Measurements from ENCODE around the gene TNFRSF1B.

TNFRSF1B gene

DNA sequence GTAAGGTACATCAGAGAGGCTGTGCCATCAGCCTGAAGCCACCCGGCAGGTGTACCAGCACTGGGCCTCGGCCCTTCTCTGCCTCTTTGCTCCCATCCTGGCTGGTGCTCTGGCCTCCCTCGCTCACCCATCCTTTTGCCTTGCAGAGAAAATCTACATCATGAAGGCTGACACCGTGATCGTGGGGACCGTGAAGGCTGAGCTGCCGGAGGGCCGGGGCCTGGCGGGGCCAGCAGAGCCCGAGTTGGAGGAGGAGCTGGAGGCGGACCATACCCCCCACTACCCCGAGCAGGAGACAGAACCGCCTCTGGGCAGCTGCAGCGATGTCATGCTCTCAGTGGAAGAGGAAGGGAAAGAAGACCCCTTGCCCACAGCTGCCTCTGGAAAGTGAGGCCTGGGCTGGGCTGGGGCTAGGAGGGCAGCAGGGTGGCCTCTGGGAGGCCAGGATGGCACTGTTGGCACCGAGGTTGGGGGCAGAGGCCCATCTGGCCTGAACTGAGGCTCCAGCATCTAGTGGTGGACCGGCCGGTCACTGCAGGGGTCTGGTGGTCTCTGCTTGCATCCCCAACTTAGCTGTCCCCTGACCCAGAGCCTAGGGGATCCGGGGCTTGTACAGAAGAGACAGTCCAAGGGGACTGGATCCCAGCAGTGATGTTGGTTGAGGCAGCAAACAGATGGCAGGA, 24.5 kb upstream of the TNFRSF1B start:
- no peak for DNase-seq (ENCODE audit: low read depth in 2 of 2)

DNA sequence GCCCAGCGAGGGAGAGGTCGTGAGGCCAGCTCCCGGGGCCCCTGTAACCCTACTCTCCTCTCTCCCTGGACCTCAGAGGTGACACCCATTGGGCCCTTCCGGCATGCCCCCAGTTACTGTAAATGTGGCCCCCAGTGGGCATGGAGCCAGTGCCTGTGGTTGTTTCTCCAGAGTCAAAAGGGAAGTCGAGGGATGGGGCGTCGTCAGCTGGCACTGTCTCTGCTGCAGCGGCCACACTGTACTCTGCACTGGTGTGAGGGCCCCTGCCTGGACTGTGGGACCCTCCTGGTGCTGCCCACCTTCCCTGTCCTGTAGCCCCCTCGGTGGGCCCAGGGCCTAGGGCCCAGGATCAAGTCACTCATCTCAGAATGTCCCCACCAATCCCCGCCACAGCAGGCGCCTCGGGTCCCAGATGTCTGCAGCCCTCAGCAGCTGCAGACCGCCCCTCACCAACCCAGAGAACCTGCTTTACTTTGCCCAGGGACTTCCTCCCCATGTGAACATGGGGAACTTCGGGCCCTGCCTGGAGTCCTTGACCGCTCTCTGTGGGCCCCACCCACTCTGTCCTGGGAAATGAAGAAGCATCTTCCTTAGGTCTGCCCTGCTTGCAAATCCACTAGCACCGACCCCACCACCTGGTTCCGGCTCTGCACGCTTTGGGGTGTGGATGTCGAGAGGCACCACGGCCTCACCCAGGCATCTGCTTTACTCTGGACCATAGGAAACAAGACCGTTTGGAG, 23.7 kb upstream of the TNFRSF1B start:
- no peak for DNase-seq (ENCODE audit: low read depth in 2 of 2)

DNA sequence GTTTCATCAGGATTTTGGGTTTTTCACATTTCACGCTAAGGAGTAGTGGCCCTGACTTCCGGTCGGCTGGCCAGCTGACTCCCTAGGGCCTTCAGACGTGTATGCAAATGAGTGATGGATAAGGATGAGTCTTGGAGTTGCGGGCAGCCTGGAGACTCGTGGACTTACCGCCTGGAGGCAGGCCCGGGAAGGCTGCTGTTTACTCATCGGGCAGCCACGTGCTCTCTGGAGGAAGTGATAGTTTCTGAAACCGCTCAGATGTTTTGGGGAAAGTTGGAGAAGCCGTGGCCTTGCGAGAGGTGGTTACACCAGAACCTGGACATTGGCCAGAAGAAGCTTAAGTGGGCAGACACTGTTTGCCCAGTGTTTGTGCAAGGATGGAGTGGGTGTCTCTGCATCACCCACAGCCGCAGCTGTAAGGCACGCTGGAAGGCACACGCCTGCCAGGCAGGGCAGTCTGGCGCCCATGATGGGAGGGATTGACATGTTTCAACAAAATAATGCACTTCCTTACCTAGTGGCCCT, 23.1 kb upstream of the TNFRSF1B start:
- DNase-seq (ENCODE audit: low read depth in 2 of 2) = no peak

DNA sequence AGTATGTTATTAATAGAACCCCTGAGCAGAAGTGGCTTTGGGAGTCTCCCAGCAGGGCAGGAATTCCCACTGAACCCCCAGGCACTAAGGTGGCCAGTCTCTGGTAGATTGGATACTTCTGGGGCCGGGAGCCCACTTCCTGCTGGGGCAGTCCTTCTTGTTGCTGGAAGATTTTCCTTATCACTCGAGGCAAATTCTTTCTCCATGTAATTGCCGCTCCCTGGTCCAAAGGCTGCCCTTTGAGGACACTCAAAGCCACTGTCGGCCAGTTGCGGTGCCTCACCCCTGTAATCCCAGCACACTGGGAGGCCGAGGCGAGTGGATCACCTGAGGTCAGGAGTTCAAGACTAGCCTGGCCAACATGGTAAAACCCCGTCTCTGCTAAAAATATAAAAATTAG, 22.6 kb upstream of the TNFRSF1B start:
- no peak for DNase-seq (ENCODE audit: low read depth in 2 of 2)

DNA sequence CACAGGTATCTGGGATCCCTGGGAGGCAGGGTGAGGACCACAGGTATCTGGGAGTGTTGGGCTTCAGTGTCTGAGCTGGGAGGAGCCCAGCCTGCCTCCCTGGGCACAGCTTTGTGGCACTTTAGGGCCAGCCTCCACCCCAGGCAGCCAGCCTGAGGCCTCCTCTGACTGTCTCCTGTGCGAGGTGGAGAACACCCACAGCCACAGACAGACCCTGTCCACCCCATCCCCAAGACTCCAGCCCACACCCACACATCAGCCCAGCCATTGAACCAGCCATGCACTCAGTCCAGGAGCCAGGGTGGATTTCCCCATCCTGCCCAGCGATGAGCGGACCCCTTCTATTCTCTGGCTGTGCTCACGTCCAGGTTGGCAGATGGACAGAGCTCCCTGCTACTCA, 21.8 kb upstream of the TNFRSF1B start:
- no peak for DNase-seq (ENCODE audit: low read depth in 2 of 2)

DNA sequence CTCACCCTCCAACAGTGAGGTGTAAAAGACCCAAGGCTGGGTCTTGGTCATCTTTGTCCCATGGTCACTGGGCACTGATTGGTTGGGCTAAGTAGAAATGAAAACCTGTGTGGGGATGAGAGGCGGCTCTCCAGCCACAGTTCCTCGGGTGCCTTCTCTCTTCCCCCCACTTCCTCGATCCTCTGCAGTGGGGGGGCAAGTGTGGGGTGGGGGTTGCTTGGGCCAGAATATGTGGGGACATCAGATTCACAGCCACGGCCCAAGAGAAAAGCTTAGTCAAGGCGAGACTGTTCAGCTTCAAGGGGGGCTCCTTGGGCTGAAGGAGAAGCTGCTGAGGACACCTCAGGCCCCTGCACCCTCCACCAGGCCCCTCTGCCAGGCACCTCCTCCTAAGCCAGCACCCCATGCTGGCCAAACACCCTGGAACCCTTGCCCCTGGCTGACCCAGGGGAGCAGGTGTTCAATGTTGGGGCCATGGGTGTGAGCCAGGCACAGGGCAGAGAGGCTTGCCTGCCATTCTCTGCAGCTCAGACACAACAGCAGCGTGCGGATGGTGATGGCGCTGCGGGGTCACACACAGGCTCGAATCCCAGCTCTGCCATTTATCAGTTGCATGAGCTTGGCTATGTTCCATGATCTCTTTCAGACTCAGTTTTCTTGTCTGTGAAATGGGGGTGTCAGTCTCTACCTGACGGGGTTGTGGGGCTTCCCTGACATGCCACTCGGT, 21.0 kb upstream of the TNFRSF1B start:
- no peak for DNase-seq (ENCODE audit: low read depth in 2 of 2)

DNA sequence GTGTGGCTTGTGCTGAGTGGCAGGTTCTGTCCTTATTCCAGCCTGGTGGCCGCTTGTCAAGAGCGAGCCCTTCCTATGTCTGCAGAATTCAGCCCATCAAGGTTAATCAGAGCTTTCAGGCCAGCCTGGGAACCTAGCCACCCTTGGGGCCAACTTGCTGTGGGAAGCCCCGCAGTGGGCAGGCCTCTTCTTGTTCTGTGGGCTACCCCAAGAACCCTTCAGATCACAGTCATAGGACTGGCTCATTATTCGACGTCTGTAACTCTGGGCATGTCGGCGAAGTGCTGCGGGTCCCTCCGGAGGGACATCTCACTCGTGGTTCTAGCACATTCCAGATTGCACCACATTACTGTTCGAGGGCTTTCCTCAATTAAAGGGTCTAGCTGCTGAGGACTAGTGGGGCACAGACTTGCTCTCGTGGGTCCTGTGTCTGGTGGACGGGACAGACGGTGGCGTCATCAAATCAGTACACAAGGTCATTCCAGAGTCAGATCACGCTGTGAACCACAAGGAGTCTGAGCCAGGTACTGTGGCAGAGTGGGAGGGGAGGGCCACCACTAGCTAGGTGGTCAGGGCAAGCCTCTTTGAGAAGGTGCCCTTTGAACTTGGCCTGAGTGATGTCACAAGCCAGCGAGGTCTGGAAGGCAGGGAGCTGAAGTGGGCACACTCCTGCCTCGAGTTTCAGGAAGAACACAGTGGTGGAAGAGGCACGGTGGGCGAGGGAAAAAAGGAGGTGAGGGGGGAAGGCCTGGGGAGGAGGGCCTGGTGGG, 20.3 kb upstream of the TNFRSF1B start:
- no peak for DNase-seq (ENCODE audit: low read depth in 2 of 2)

DNA sequence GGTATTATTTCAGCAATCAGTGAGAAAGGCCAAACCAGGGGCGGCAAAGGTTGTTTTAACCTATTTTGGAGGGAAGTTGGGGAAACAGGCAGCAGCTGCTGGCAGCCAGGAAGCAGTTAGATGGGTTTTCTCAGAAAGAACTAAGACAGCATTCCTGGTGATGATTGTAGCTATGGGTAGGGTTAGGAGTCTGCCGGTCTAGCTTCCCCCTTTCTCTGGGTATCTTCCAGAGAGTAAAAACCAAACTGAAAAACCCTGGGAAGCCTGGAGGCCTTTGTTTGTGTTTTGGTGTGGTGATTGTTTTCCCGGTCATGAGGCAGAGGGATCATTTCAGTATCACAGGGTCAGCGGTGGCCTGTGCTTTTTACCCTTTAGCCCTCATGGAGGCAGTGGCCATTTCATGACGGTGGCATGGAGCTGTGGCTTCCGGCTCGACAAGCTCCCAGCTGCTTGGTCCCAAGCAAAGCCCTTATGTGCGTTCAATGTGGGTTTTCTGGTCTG, 19.5 kb upstream of the TNFRSF1B start:
- no peak for DNase-seq (ENCODE audit: low read depth in 2 of 2)

DNA sequence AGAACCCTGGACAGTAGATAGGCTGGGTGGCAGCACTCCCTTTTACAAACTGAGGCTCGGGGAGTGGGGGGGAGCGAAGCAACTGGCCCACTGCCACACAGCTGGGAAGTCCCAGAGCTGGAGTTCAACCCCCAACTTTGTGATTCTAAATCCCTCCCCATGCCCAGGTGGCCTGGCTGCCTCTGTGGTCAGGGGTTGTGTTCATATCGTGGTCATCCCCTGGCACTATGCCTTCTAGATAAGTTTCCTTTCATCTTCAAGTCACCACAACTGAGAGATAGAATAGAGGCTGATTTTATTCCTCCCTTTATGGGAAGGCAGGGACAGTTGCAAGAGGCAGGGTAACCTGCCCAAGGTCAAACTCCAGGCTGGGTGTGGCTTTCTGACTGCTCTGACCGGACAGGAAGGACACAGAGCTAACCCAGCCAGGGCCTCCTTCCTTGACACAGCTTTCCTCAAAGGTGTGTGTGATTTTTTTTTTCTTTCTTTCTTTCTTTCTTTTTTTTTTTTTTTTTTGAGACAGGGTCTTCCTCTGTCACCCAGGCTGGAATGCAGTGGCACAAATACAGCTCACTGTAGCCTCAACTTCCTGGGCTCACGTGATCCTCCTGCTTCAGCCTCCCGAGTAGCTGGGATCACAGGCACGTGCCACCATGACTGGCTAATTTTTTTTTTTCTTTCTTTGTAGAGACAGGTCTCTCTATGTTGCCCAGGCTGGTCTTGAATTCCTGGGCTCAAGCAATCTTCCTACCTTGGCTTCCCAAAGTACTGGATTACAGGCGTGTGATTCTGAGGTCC, 18.4 kb upstream of the TNFRSF1B start:
- DNase-seq (ENCODE audit: low read depth in 2 of 2) = no peak

DNA sequence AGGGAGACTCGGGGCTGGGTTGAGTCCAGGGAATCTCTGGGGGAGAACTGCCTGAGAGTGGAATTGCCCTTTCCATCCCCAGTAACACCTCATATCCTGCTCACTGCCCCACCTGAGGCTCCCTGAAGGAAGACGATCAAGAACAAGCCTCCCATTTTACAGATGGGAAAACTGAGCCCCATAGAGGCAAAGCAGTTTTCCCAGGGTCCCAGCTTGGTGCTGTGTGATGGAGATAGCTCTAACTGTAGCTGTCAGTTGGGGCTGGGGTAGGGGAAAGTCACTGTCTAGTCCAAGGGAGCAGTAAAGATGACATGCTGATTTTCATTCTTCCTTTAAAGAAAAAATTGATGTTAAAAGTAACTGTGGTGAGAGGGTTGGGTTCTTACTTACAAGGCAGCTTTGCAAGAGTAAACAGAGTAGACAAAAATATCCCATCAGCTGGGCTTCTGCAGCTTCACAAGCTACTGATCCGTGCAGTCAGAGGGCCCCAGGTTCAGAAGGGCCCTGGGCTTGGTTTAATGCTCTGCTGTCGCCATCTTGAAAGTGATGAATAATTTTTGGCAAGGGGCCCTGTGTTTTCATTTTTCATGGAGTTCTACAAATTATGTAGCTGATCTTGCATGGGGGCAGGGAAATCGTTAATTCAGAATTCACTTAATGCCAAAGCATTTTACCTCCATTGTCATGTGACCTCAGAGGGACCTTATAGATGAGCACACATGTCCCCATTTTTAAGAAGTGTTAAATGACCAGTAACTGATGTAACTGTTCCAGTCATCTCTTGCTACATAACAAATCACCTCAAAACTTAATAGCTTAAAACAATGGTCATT, 17.6 kb upstream of the TNFRSF1B start:
- DNase-seq (ENCODE audit: low read depth in 2 of 2) = no peak

DNA sequence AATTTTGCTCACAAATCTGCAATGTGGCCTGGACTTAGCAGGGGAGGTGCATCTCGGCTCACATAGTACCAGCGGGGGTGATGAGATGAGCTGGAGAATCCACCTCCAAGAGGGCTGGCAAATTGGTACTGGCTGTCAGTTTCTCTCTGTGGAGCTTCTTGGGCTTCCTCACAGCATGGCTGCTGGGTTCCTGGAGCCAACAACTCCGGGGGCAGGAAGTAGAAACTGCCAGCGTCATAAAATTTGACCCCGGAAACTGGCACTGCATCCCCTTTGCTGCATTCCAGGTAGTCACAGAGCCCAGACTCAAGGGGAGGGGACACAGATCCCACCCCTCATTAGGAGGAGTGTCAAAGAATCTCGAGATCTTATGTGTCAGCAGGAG, 17.0 kb upstream of the TNFRSF1B start:
- no peak for DNase-seq (ENCODE audit: low read depth in 2 of 2)

DNA sequence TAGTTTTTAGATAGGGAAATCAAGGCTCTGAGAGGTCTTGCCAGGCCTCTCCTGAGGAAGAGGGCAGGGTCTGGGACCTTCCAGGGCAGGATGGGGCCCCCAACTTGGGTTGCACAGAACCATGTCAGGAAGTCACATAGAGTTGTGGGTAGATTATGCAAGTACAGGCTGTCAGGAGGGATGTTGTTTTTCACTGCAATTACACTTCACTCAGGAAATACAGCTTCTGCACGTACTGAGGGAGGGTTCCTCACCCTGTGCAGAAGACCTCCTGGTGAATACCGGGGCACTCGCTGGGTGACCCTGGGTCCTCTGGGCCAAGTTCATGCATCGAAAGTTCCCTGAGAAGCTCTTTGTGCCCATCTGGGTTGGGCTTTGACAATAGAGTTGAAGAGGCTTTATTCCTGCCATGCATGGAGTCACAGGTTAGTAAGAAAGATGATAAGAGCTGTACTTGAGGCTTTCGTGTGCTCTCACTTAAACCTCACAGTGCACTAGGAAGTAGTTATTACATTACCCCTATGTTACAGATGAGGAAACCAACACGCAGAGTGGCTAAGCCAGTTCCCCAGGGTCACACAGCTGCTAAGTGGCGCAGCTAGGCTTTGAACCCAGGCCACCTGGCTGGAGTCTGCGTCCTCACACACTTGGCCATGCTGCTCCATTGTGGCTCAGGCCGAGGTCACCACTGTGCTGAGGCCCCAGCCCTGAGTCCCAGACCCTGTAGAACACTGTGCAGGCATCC, 16.2 kb upstream of the TNFRSF1B start:
- DNase-seq (ENCODE audit: low read depth in 2 of 2) = no peak

DNA sequence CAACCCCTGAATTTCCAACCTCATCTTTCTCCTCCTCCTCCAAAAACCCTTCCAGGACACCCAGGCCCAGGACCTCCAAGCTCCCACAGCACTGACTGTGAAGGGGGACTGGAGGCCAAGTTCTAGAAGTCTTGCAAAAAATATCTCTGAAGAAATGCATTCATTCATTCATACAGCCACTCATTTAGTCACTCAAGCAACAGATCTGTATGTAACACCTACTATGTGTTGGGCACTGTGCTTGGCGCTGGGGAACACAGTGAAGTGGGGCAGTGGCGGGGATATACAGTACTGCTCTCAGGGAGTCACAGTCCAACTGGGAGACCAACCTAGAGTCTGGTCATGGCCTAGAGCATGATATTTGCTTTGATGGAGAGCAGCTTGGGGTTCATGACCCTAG, 15.3 kb upstream of the TNFRSF1B start:
- no peak for DNase-seq (ENCODE audit: low read depth in 2 of 2)

DNA sequence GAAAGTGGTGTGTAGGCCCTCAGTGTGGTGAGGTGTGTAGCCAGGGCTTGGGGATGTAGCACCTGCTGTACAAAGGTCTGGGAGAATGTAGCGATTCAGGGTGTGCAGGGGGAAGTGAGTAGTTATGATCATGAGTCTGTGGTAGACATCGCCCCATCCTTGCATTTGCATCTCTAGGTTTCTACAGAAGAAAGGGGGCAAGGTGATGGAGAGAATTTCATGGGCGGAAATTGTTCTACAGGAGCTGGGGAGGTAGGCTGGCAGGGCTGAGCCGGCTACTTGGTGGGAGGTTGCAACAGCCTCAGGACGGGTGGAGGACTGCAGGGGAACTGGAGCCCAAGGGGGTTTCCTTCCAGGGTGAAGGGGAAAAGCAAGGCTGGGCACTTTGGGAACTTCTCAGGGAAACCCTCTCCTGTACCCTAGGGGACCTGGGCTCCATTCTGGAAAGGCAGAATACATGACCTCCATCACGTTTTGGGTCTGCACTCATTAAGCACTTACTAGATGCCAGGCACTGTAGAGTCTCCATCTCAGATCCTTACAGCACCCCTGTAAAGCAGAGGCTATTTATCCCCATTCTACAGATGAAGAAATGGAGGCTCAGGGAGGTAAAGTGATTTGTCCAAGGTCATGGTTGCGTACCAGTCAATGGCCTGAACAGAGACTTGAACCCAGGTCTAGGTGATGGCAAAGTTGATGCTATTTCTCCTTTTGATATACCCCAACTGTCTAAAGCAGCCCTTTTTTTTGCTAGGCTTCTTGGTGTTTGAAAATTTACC, 14.5 kb upstream of the TNFRSF1B start:
- DNase-seq (ENCODE audit: low read depth in 2 of 2) = no peak

DNA sequence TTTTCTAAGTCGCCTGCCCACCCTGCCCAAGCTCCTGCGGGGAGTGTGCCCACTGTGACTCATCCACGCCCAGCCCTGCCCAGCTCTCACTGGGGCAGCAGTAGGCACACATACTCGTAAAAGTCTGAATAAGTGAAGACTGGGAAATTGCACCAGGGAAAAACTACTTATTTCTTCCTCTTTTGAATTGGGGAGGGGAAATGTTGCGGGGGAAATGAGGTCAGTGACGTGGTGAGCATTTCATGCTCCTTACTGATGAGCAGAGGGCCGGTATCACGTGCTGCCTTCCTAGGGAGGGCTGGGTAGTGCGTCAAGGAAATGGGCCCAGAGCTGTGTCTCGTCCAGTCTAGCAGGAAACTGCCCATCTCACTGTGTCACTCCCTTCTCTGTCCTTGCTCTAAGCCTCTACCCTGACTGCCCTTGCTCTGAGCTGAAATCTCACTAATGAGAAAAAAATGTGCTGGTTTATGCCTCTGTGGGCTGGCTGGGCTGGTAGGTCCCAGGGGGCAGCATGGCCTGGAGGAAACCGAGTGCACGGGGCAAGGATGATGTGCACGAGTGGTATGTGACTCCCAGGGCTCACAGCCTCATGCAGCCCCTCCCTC, 13.5 kb upstream of the TNFRSF1B start:
- DNase-seq (ENCODE audit: low read depth in 2 of 2) = no peak

DNA sequence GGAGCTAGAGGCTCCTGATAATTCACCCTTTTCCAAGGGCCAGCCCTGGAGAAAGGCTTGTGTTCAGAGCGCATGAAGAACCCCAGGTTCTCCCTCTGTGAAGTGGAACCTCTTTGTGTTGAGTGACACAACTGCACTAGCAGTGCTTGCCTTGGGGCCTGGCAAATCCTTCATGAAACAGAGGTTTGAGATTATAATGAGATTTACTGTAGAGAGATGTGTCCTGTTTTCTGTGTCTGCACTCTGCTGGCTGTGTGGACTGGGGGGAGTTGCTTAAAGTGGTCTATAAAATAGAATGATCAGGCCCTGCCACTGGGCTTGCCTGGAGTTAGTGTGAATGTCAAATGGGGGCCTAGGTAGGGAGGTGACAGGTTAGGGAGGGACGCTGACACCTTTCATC, 11.5 kb upstream of the TNFRSF1B start:
- DNase-seq (ENCODE audit: low read depth in 2 of 2) = no peak

DNA sequence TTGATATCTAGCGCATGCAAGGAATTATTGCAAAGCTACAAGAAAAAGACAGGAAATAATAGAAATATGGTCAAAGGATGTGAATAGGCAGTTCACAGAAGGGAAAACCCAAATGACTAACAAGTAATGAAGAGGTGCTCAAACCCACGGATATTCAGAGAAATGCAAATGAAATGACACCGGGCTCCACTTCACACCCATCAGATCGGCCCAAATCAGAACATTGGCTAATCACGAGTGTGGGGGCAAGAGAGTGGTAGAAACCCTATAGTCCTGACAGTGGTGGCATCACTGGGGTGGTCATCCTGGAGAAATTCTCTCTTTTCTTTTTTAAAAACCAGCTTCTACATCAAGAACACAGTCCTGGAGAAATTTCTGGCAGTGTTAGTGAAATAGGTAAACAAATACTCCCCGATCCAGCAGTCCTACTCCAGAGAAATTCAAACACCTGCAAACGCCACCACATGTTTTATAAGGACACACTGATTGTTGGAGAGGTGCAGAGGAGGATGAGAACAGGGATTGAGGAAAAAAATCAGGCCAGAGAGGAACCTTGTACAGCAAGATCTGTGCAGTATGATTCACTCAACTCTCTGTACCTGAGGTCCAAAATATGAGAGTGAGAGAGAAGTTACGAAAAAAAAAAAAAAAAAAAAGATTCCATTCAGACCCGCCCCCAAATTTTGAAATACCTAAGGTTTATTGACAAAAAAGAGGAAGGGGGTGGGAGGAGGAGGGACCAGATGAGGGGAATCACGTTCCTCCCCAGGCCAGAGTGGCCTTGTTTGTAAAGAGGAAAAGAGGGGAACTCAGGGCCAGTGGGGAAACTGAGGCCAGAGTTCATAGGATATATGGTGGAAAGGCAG, 9.2 kb upstream of the TNFRSF1B start:
- DNase-seq (ENCODE audit: low read depth in 2 of 2) = no peak

Measured in stimulated activated CD4-positive, alpha-beta T cell treated with anti-CD3 and anti-CD28 coated beads, Interleukin-15, amount 100 ng/mL, for 48 hours (primary cell).